Endothelial cell of umbilical vein (primary cell): ENCODE data around the gene OPTC. TPM values are rescaled to one million over a fixed set of nuclear protein-coding genes. Genes with fewer than 3 reads are reported as not detected.

Source experiments
- BruUV-seq: library from RNA; stranded (reverse); fragments of 400-500 nt; replicated peaks from 2 replicates; lab custom pipeline; 2021; lab: Mats Ljungman, UMichigan
- CTCF ChIA-PET: fragments of 300-600, 350-600 bp; sonication (Branson Sonifier 250); formaldehyde crosslinking; loops from one replicate; lab custom pipeline; 2021; ENCODE audit warnings: antibody characterized with exemption, inconsistent platforms; lab: Charles Lee
- POLR2A ChIA-PET: fragments of 300-600, 350-600 bp; sonication (Branson Sonifier 250); formaldehyde crosslinking; loops from one replicate; lab custom pipeline; 2021; ENCODE audit warnings: antibody characterized with exemption, inconsistent platforms; lab: Charles Lee
- DNase-seq: peaks from one replicate; pipeline ENCODE4 v3.0.0-alpha.2; 2011; ENCODE audit warnings: low read depth, low spot score
- FAIRE-seq: peaks from 2 replicates; lab custom pipeline; 2011; peaks lifted over from hg19 to GRCh38; lab: Jason Lieb, UNC
- H2AFZ ChIP-seq: 2 replicates; pipeline ENCODE4 v1.6.0; 2012; ENCODE audit warnings: low read depth, low read length, control low read depth, inconsistent platforms
- H3K27ac ChIP-seq: 2 replicates; pipeline ENCODE4 v1.5.1; 2011; ENCODE audit warnings: low read depth, mild to moderate bottlenecking, control low read depth, low read length, moderate library complexity; ENCODE audit not compliant: insufficient read depth
- H3K27me3 ChIP-seq, 2 experiments: 2 replicates each; pipeline versions ENCODE4 v1.6.0 to v1.6.1; 2011; ENCODE audit warnings: low read length in 2 of 2, mixed read lengths in 1 of 2; ENCODE audit not compliant: control insufficient read depth in 2 of 2, insufficient read depth in 2 of 2
- H3K36me3 ChIP-seq, 2 experiments: 2 replicates in 1 of 2; 3 replicates in 1 of 2; pipeline ENCODE4 v1.5.1; 2011; ENCODE audit warnings: low read length in 2 of 2, mild to moderate bottlenecking in 1 of 2, moderate library complexity in 1 of 2; ENCODE audit not compliant: control insufficient read depth in 2 of 2, insufficient read depth in 2 of 2; ENCODE audit errors: extremely low read depth in 1 of 2
- H3K4me1 ChIP-seq: 3 replicates; pipeline ENCODE4 v1.5.1; 2011; ENCODE audit warnings: mild to moderate bottlenecking, low read length; ENCODE audit not compliant: control insufficient read depth, insufficient read depth; ENCODE audit errors: extremely low read depth
- H3K4me2 ChIP-seq: 2 replicates; pipeline ENCODE4 v1.6.1; 2011; ENCODE audit warnings: low read length, control low read depth, mixed read lengths; ENCODE audit not compliant: insufficient read depth
- H3K4me3 ChIP-seq, 3 experiments: fragments of 200-600 bp in 1 of 3; sonication (generic), shearing (Covaris generic) in 1 of 3; replicated peaks in 1 of 3; 2 replicates each; pipeline ENCODE4 v1.5.1; 2011 to 2016; ENCODE audit warnings: control low read depth in 3 of 3, low read length in 3 of 3, mild to moderate bottlenecking in 2 of 3, inconsistent platforms in 1 of 3, low read depth in 1 of 3, moderate library complexity in 1 of 3; ENCODE audit not compliant: insufficient read depth in 1 of 3
- H3K79me2 ChIP-seq: 2 replicates; pipeline ENCODE4 v1.6.0; 2012; ENCODE audit warnings: low read length, inconsistent platforms; ENCODE audit not compliant: control insufficient read depth, insufficient read depth
- H3K9ac ChIP-seq: replicated peaks from 2 replicates; pipeline ENCODE3; 2011; ENCODE audit warnings: low read length, control low read depth; ENCODE audit not compliant: insufficient read depth; ENCODE audit errors: extremely low read depth
- H3K9me1 ChIP-seq: replicated peaks from 3 replicates; pipeline ENCODE4 v1.6.0; 2011; ENCODE audit warnings: mild to moderate bottlenecking, low read length; ENCODE audit not compliant: control insufficient read depth, insufficient read depth; ENCODE audit errors: extremely low read depth
- H3K9me3 ChIP-seq: replicated peaks from 2 replicates; pipeline ENCODE4 v1.5.1; 2012; ENCODE audit warnings: low read length, inconsistent platforms; ENCODE audit not compliant: control insufficient read depth, insufficient read depth
- H4K20me1 ChIP-seq: replicated peaks from 2 replicates; pipeline ENCODE3; 2011; ENCODE audit warnings: mild to moderate bottlenecking, low read length; ENCODE audit not compliant: control insufficient read depth, insufficient read depth; ENCODE audit errors: extremely low read depth
- CTCF ChIP-seq, 2 donors: IDR thresholded peaks; 1 replicate in 1 of 2; 2 replicates in 1 of 2; pipeline ENCODE4 v1.5.1; 2011; ENCODE audit warnings: low read length in 2 of 2, mild to moderate bottlenecking in 2 of 2, moderate library complexity in 2 of 2, control low read depth in 1 of 2, inconsistent platforms in 1 of 2, low read depth in 1 of 2; ENCODE audit not compliant: insufficient read depth in 1 of 2; ENCODE audit errors: extremely low read depth in 1 of 2
- EZH2 ChIP-seq: IDR thresholded peaks from 2 replicates; pipeline ENCODE4 v1.6.1; 2012; ENCODE audit warnings: borderline replicate concordance, low read depth, mild to moderate bottlenecking, moderate library complexity, low read length, inconsistent platforms; ENCODE audit not compliant: severe bottlenecking
- FOS ChIP-seq: IDR thresholded peaks from 2 replicates; pipeline ENCODE4 v1.6.1; 2011; ENCODE audit warnings: mild to moderate bottlenecking, low read length, moderate library complexity, borderline replicate concordance; ENCODE audit not compliant: insufficient read depth
- GATA2 ChIP-seq: IDR thresholded peaks from 2 replicates; pipeline ENCODE4 v1.7.0; 2011; ENCODE audit warnings: low read depth, mild to moderate bottlenecking, moderate library complexity, mixed read lengths, low read length; ENCODE audit not compliant: insufficient read length, insufficient read depth
- JUN ChIP-seq: IDR thresholded peaks from 2 replicates; pipeline ENCODE4 v1.6.1; 2011; ENCODE audit warnings: borderline replicate concordance, low read depth; ENCODE audit not compliant: insufficient read length, insufficient read depth
- MAX ChIP-seq: IDR thresholded peaks from 2 replicates; pipeline ENCODE4 v1.6.1; 2011; ENCODE audit not compliant: insufficient read depth, insufficient read length
- POLR2A ChIP-seq: IDR thresholded peaks from 2 replicates; pipeline ENCODE4 v1.6.1; 2012; ENCODE audit warnings: low read depth, mild to moderate bottlenecking, control low read depth, low read length
- POLR2AphosphoS5 ChIP-seq: IDR thresholded peaks from 2 replicates; pipeline ENCODE4 v1.6.1; 2012; ENCODE audit warnings: low read depth, mild to moderate bottlenecking, control low read depth, low read length, moderate library complexity; ENCODE audit not compliant: insufficient read depth
- dilution Hi-C: fragments of 300-500 bp; cut with MboI; formaldehyde crosslinking; loops from one replicate; pipeline ENCODE4 v1.15.0; 2019; ENCODE audit warnings: low sequenced_read_pairs; ENCODE audit not compliant: extremely low pct_ligation_motif_present
- intact Hi-C: fragments of 100-400 bp; cut with micrococcal nuclease; formaldehyde crosslinking; loops from one replicate; pipeline ENCODE4 v1.10.0; 2022
- polyA plus RNA-seq, 4 experiments: library from polyadenylated mRNA; depleted of rRNA in 3 of 4; stranded (reverse) in 3 of 4; unstranded in 1 of 4; fragments of >200 nt; gene quantifications; 2 replicates each; pipeline versions ENCODE4 v1.2.1 to v1.2.3, GENCODE V29; 2011 to 2012; ENCODE audit warnings: missing spikeins in 1 of 4
- total RNA-seq: library from RNA; stranded (reverse); gene quantifications from 2 replicates; pipeline ENCODE4 v1.2.3, GENCODE V29; 2021

Gene OPTC
- total and polyA plus RNA-seq, 2 donors (not counting 3 experiments of a cell fraction or from before 2014, with no cell fraction given) = not detected

- no peak for DNase-seq
- Histone ChIP-seq H3K4me1 (no peaks in the 10 kb centered on the region), H3K4me2 (no peak overlapping the region), H3K9me3 (no peaks in the 10 kb centered on the region), H3K9me1 (no peaks in the 10 kb centered on the region), H2AFZ (no peak overlapping the region), H3K27ac (no peak overlapping the region), H3K27me3 (peaks cover 0 to 13% of the 10 kb centered on the region in 2 experiments), H3K79me2 (no peaks in the 10 kb centered on the region), H3K4me3 (no peak overlapping the region), H3K9ac (no peak overlapping the region), H3K36me3 (no peaks in the 10 kb centered on the region), H4K20me1 (no peaks in the 10 kb centered on the region)
- FAIRE-seq = no peak
- TF ChIP-seq GATA2 (no peak), CTCF (IDR thresholded peaks at IDR 0.05; ENCODE audit: extremely low read depth in 1 of 2, insufficient read depth in 1 of 2, low read depth in 1 of 2, low read length in 2 of 2) (no peak), JUN (no peak), POLR2AphosphoS5 (no peak), MAX (no peak), POLR2A (no peak), EZH2 (no peak), FOS (no peak)
- intact Hi-C loops = no loop called here
- POLR2A ChIA-PET = no interaction called here
- no TSS peak for BruUV-seq
- dilution Hi-C loops = no loop called here
- CTCF ChIA-PET = no interaction called here
These were observed 40.6 kb downstream of the OPTC start for GRCh38 chr1:203534526-203534925.
